ENCODE measurements around the gene SEMA5A.

The SEMA5A gene

GRCh38 chr5:9169557-9169902 lies 376.3 kb downstream of the SEMA5A start:
- no peak for DNase-seq (ENCODE audit: low read depth)

- no peak for DNase-seq (ENCODE audit: low read depth)
Observed at GRCh38 chr5:9168791-9169556, 376.9 kb downstream of the SEMA5A start.

- DNase-seq (ENCODE audit: low read depth), result no peak
Observed at GRCh38 chr5:9166202-9167112, 379.4 kb downstream of the SEMA5A start.

- no peak for DNase-seq (ENCODE audit: low read depth)
Observed at GRCh38 chr5:9165546-9165945, 380.3 kb downstream of the SEMA5A start.

GRCh38 chr5:9160747-9161146 lies 385.1 kb downstream of the SEMA5A start:
- DNase-seq (ENCODE audit: low read depth), result no peak

GRCh38 chr5:9157811-9158210 lies 388.1 kb downstream of the SEMA5A start:
- DNase-seq (ENCODE audit: low read depth), result no peak

GRCh38 chr5:9157020-9157419 lies 388.9 kb downstream of the SEMA5A start:
- DNase-seq (ENCODE audit: low read depth), result no peak

GRCh38 chr5:9156282-9156681 lies 389.6 kb downstream of the SEMA5A start:
- DNase-seq (ENCODE audit: low read depth), result no peak

- DNase-seq (ENCODE audit: low read depth), result no peak
Observed at GRCh38 chr5:9151684-9152427, 394.0 kb downstream of the SEMA5A start.

- peak; percentile 77 for DNase-seq (ENCODE audit: low read depth)
Observed at GRCh38 chr5:9149988-9150387, 395.9 kb downstream of the SEMA5A start.

- no peak for DNase-seq (ENCODE audit: low read depth)
Observed at GRCh38 chr5:9148242-9148641, 397.6 kb downstream of the SEMA5A start.

- DNase-seq (ENCODE audit: low read depth), result no peak
Observed at GRCh38 chr5:9140711-9141110, 405.2 kb downstream of the SEMA5A start.

- DNase-seq (ENCODE audit: low read depth), result no peak
Observed at GRCh38 chr5:9140202-9140601, 405.7 kb downstream of the SEMA5A start.

GRCh38 chr5:9139344-9139743 lies 406.5 kb downstream of the SEMA5A start:
- DNase-seq (ENCODE audit: low read depth), result no peak

GRCh38 chr5:9128136-9128535 lies 417.7 kb downstream of the SEMA5A start:
- no peak for DNase-seq (ENCODE audit: low read depth)

GRCh38 chr5:9126490-9126889 lies 419.4 kb downstream of the SEMA5A start:
- DNase-seq (ENCODE audit: low read depth), result no peak

- no peak for DNase-seq (ENCODE audit: low read depth)
Observed at GRCh38 chr5:9125852-9126251, 420.0 kb downstream of the SEMA5A start.

GRCh38 chr5:9124838-9125237 lies 421.0 kb downstream of the SEMA5A start:
- DNase-seq (ENCODE audit: low read depth), result no peak

GRCh38 chr5:9124071-9124470 lies 421.8 kb downstream of the SEMA5A start:
- no peak for DNase-seq (ENCODE audit: low read depth)

GRCh38 chr5:9122528-9122927 lies 423.3 kb downstream of the SEMA5A start:
- no peak for DNase-seq (ENCODE audit: low read depth)

GRCh38 chr5:9121597-9121996 lies 424.3 kb downstream of the SEMA5A start:
- DNase-seq (ENCODE audit: low read depth), result no peak

- DNase-seq (ENCODE audit: low read depth), result no peak
Observed at GRCh38 chr5:9118852-9119251, 427.0 kb downstream of the SEMA5A start.

- DNase-seq (ENCODE audit: low read depth), result no peak
Observed at GRCh38 chr5:9115093-9115492, 430.8 kb downstream of the SEMA5A start.
